SH-SY5Y (cell line): ENCODE results near the gene ZDHHC21.

Source experiments
- GATA2 ChIP-seq: IDR thresholded peaks from 2 replicates; pipeline ENCODE4 v1.6.1; 2011; ENCODE audit warnings: mild to moderate bottlenecking, low read depth, low read length
- GATA3 ChIP-seq: IDR thresholded peaks from 2 replicates; pipeline ENCODE4 v1.6.1; 2011; ENCODE audit warnings: low read depth, mild to moderate bottlenecking, low read length, moderate library complexity

GRCh38 chr9:14661421-14662059 lies 31.7 kb downstream of the ZDHHC21 start:
- TF ChIP-seq GATA2 (no peak), GATA3 (no peak)
